KMS-11 (cell line): ENCODE data around the gene CDH1.

Experiments used
- H2AFZ ChIP-seq: fragments of 200-600 bp; sonication (generic); 2 replicates; pipeline ENCODE4 v1.6.1; 2016; ENCODE audit warnings: antibody characterized with exemption, mixed run types, low read depth
- H3K27ac ChIP-seq: fragments of 200-600 bp; sonication (generic); 2 replicates; pipeline ENCODE4 v1.6.1; 2016; ENCODE audit warnings: mild to moderate bottlenecking, mixed run types
- H3K27me3 ChIP-seq: fragments of 200-600 bp; sonication (generic); 2 replicates; pipeline ENCODE4 v1.6.1; 2017; ENCODE audit warnings: mild to moderate bottlenecking, low read depth, mixed run types, moderate library complexity; ENCODE audit not compliant: insufficient read depth
- H3K36me3 ChIP-seq: fragments of 200-600 bp; sonication (generic); 2 replicates; pipeline ENCODE4 v1.6.1; 2017; ENCODE audit warnings: mild to moderate bottlenecking, mixed run types; ENCODE audit not compliant: insufficient read depth
- H3K4me1 ChIP-seq: fragments of 200-600 bp; sonication (generic); 2 replicates; pipeline ENCODE4 v1.6.1; 2016; ENCODE audit warnings: mild to moderate bottlenecking, low read depth, mixed run types; ENCODE audit not compliant: poor library complexity, severe bottlenecking
- H3K4me2 ChIP-seq: fragments of 200-600 bp; sonication (generic); 2 replicates; pipeline ENCODE4 v1.7.0; 2016; ENCODE audit warnings: mild to moderate bottlenecking, mixed run types
- H3K4me3 ChIP-seq: fragments of 200-600 bp; sonication (generic); IDR thresholded peaks from 2 replicates; pipeline ENCODE4 v1.6.1; 2017; ENCODE audit warnings: low read depth, low read length, mixed read lengths; ENCODE audit not compliant: insufficient read depth
- H3K79me2 ChIP-seq: fragments of 200-600 bp; sonication (generic); 2 replicates; pipeline ENCODE4 v1.6.1; 2016; ENCODE audit warnings: low read depth, mixed run types; ENCODE audit not compliant: insufficient read depth
- H3K9ac ChIP-seq: fragments of 200-600 bp; sonication (generic); 2 replicates; pipeline ENCODE4 v1.6.1; 2016; ENCODE audit warnings: mild to moderate bottlenecking, mixed run types
- H4K20me1 ChIP-seq: fragments of 200-600 bp; sonication (generic); 2 replicates; pipeline ENCODE4 v1.6.1; 2016; ENCODE audit warnings: mild to moderate bottlenecking, mixed run types; ENCODE audit not compliant: insufficient read depth
- TF ChIP-seq, protein P1 (sequence below): fragments of 200-600 bp; sonication (generic); conservative IDR thresholded peaks from 2 replicates; pipeline ENCODE4 v1.6.1; 2017; ENCODE audit warnings: low read depth, mild to moderate bottlenecking, antibody characterized with exemption, low read length, moderate library complexity, mixed read lengths

The CDH1 gene

DNA sequence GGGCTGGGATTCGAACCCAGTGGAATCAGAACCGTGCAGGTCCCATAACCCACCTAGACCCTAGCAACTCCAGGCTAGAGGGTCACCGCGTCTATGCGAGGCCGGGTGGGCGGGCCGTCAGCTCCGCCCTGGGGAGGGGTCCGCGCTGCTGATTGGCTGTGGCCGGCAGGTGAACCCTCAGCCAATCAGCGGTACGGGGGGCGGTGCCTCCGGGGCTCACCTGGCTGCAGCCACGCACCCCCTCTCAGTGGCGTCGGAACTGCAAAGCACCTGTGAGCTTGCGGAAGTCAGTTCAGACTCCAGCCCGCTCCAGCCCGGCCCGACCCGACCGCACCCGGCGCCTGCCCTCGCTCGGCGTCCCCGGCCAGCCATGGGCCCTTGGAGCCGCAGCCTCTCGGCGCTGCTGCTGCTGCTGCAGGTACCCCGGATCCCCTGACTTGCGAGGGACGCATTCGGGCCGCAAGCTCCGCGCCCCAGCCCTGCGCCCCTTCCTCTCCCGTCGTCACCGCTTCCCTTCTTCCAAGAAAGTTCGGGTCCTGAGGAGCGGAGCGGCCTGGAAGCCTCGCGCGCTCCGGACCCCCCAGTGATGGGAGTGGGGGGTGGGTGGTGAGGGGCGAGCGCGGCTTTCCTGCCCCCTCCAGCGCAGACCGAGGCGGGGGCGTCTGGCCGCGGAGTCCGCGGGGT is at the start of gene CDH1:
Gene CDH1, plus strand, starts transcription at position 247 of the 684 bp plus-strand sequence. Its CDS starts 124 bp downstream, at position 371.
- H3K27ac ChIP-seq, result no peak within 1 kb of the TSS
- H2AFZ ChIP-seq, result no peak within 1 kb of the TSS
- H3K36me3 ChIP-seq, result no peaks in the 10 kb centered on the region
- no peaks in the 10 kb centered on the region for H3K79me2 ChIP-seq
- H3K27me3 ChIP-seq, result no peaks in the 10 kb centered on the region
- no peaks in the 10 kb centered on the region for H4K20me1 ChIP-seq
- H3K9ac ChIP-seq, result no peak within 1 kb of the TSS
- no peak within 1 kb of the TSS for H3K4me2 ChIP-seq
- H3K4me3 ChIP-seq, result no peak within 1 kb of the TSS
- TF ChIP-seq, protein P1, sequence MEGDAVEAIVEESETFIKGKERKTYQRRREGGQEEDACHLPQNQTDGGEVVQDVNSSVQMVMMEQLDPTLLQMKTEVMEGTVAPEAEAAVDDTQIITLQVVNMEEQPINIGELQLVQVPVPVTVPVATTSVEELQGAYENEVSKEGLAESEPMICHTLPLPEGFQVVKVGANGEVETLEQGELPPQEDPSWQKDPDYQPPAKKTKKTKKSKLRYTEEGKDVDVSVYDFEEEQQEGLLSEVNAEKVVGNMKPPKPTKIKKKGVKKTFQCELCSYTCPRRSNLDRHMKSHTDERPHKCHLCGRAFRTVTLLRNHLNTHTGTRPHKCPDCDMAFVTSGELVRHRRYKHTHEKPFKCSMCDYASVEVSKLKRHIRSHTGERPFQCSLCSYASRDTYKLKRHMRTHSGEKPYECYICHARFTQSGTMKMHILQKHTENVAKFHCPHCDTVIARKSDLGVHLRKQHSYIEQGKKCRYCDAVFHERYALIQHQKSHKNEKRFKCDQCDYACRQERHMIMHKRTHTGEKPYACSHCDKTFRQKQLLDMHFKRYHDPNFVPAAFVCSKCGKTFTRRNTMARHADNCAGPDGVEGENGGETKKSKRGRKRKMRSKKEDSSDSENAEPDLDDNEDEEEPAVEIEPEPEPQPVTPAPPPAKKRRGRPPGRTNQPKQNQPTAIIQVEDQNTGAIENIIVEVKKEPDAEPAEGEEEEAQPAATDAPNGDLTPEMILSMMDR, result no peak
- H3K4me1 ChIP-seq, result peaks cover 4% of the 10 kb centered on the region

DNA sequence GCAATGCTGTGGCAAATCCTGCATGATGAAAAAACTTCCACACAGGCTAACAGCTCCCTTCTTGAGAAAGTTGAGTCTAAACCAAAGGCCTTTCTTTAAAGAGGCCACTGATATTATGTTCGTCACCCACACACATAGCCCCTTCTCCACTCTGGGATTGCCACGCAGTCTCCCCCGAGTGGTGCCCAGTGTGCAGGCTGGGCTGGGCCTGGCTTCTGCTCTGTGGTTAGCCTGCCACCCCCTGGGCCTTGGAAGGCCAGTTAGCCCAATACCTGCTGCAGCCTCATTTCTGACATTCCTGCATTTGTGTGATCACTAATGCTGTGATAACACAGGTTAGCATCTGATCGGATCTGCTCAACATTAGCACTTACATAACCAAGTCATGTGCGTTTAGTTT is 47.2 kb upstream of the CDH1 start:
- Histone ChIP-seq H4K20me1 (no peaks in the 10 kb centered on the region), H3K27me3 (no peaks in the 10 kb centered on the region), H3K4me1 (no peaks in the 10 kb centered on the region), H3K27ac (no peak overlapping the region), H3K9ac (no peak overlapping the region), H3K4me2 (no peak overlapping the region), H3K36me3 (no peaks in the 10 kb centered on the region), H2AFZ (no peak overlapping the region), H3K4me3 (no peak overlapping the region), H3K79me2 (no peaks in the 10 kb centered on the region)
- TF ChIP-seq, protein P1, result no peak

DNA sequence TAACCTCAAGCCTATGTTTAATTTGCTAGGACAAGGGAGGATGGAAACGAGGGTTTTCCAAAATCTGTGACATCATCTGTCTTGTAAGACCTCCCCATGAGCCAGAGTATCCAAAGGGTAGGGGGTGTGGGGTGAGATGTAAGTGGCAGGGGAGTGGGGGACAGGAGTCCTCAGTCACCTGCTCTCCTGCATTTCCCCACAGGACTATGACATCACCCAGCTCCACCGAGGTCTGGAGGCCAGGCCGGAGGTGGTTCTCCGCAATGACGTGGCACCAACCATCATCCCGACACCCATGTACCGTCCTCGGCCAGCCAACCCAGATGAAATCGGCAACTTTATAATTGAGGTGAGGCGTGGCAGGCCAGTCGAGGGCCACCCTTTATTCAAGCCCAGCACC is 41.5 kb upstream of the CDH1 start:
- Histone ChIP-seq H3K4me2 (no peak overlapping the region), H3K9ac (no peak overlapping the region), H3K36me3 (no peaks in the 10 kb centered on the region), H3K27ac (no peak overlapping the region), H3K79me2 (no peaks in the 10 kb centered on the region), H3K4me3 (no peak overlapping the region), H3K4me1 (no peaks in the 10 kb centered on the region), H4K20me1 (no peaks in the 10 kb centered on the region), H2AFZ (no peak overlapping the region), H3K27me3 (no peaks in the 10 kb centered on the region)
- TF ChIP-seq, protein P1, result no peak

DNA sequence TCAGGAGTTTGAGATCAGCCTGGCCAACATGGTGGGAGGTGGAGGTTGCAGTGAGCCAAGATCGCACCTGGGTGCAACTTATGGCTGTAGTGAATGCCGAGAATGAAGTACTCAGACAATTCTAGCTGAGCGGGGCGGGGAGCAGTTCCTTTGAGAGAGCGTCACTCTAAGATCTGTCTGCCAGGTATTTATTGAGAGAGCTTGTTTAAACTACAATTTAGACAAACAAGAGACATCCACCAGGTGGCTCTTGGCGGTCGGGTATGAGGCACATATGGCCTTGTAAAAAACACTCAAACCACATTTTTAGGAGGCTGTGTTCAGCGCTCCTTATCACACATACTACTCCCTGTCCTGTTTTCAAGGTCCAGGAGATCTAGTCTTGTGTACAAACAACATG is 40.6 kb upstream of the CDH1 start:
- TF ChIP-seq, protein P1, result no peak
- no peaks in the 10 kb centered on the region for H3K36me3 ChIP-seq
- no peaks in the 10 kb centered on the region for H3K4me1 ChIP-seq

More for the DNA sequence above, 40.6 kb upstream of the CDH1 start:
- Histone ChIP-seq H3K27ac (no peak overlapping the region), H3K4me3 (no peak overlapping the region), H3K27me3 (no peaks in the 10 kb centered on the region), H3K9ac (no peak overlapping the region), H4K20me1 (no peaks in the 10 kb centered on the region), H2AFZ (no peak overlapping the region), H3K79me2 (no peaks in the 10 kb centered on the region), H3K4me2 (no peak overlapping the region)
